K562 (cell line): Measurements from ENCODE around the gene PELI1. TPM values are rescaled to one million over a fixed set of nuclear protein-coding genes. Genes with fewer than 3 reads are reported as not detected.

ENCODE experiments used
- RAD21 ChIP-seq, 2 experiments: fragments of 250-450 bp in 1 of 2; fragments of 450-650 bp in 1 of 2; sonication (Bioruptor Pico) in 1 of 2; formaldehyde crosslinking in 1 of 2; IDR thresholded peaks in 1 of 2; conservative IDR thresholded peaks in 1 of 2; 2 replicates each; pipeline versions ENCODE4 v1.4.0 to v1.8.0; 2020 to 2022; ENCODE audit warnings: mild to moderate bottlenecking in 2 of 2, moderate library complexity in 1 of 2
- ZNF778 ChIP-seq: fragments of 450-650 bp; formaldehyde crosslinking; IDR thresholded peaks from 2 replicates; pipeline ENCODE4 v1.4.0; 2020; ENCODE audit warnings: mild to moderate bottlenecking, moderate library complexity
- polyA plus RNA-seq, 8 experiments: library from polyadenylated mRNA; depleted of rRNA in 4 of 8; stranded (reverse) in 5 of 8; unstranded in 3 of 8; fragments of >200 nt; fragmentation: Nextera tagmentation in 2 of 8; fragmentation: Illumina TruSeq in 1 of 8; extraction: Ambion mirVana in 2 of 8; extraction: Trizol in 1 of 8; gene quantifications; 2 replicates each; pipeline versions ENCODE4 v1.2.1 to v1.2.3, GENCODE V29; 2011 to 2014; ENCODE audit warnings: inconsistent platforms in 1 of 8, missing spikeins in 1 of 8
- total RNA-seq, 7 experiments: library from RNA; depleted of rRNA in 6 of 7; stranded (reverse); fragments of >200 nt in 6 of 7; fragmentation: Illumina TruSeq in 2 of 7; extraction: Trizol in 2 of 7; gene quantifications; 2 replicates each; pipeline versions ENCODE4 v1.2.1 to v1.2.3, GENCODE V29; 2011 to 2021; ENCODE audit warnings: low replicate concordance in 1 of 7
- TF ChIP-seq, protein P1 (sequence below), 2 experiments: fragments of 450-650 bp; formaldehyde crosslinking in 1 of 2; IDR thresholded peaks; 2 replicates each; pipeline versions ENCODE4 v1.4.0 to v1.6.1; 2014 to 2020; ENCODE audit warnings: mild to moderate bottlenecking in 2 of 2, borderline replicate concordance in 1 of 2, low read depth in 1 of 2

The PELI1 gene
- total and polyA plus RNA-seq, 9 of the 15 experiments (the other 6 are each of a cell fraction or from before 2014, with no cell fraction given) = 3.3 to 19.2 (median 12.5) TPM

DNA sequence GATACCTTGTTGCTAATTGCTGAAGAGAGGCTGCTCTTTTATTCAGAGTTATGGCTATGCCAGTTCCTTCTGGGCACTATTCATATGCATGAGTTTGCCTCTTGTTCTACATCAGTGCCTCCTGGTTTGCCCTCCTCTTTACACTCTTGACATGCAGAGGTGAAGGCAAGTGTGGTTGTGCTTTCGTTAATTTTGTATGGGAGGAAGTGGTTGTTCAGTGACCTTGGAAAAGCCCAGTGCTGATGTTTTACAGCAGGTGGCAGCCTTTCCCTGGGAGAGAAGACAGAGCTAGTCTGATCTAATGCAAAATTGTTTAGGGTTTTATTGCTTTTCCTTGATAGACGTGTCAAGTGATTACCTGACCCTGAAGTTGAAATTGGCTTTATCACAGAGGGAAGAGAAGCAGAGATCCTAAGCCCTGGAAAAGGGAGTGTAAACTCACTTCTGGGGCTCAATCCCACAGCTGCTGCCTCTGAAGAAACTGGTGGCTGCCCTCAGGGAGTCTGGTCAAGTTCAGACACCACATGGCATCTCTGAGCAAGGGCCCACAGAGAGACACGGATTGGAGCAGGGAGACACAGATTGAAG is 94.5 kb downstream of the PELI1 start (continued):
- TF ChIP-seq, protein P1, sequence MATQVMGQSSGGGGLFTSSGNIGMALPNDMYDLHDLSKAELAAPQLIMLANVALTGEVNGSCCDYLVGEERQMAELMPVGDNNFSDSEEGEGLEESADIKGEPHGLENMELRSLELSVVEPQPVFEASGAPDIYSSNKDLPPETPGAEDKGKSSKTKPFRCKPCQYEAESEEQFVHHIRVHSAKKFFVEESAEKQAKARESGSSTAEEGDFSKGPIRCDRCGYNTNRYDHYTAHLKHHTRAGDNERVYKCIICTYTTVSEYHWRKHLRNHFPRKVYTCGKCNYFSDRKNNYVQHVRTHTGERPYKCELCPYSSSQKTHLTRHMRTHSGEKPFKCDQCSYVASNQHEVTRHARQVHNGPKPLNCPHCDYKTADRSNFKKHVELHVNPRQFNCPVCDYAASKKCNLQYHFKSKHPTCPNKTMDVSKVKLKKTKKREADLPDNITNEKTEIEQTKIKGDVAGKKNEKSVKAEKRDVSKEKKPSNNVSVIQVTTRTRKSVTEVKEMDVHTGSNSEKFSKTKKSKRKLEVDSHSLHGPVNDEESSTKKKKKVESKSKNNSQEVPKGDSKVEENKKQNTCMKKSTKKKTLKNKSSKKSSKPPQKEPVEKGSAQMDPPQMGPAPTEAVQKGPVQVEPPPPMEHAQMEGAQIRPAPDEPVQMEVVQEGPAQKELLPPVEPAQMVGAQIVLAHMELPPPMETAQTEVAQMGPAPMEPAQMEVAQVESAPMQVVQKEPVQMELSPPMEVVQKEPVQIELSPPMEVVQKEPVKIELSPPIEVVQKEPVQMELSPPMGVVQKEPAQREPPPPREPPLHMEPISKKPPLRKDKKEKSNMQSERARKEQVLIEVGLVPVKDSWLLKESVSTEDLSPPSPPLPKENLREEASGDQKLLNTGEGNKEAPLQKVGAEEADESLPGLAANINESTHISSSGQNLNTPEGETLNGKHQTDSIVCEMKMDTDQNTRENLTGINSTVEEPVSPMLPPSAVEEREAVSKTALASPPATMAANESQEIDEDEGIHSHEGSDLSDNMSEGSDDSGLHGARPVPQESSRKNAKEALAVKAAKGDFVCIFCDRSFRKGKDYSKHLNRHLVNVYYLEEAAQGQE (IDR thresholded peaks at IDR 0.05; ENCODE audit: borderline replicate concordance) = peak; percentile 90
- TF ChIP-seq, protein P1 (CRISPR knock-in tag; IDR thresholded peaks at IDR 0.05; ENCODE audit: low read depth) = no peak
- no peak for TF ChIP-seq ZNF778 (CRISPR knock-in tag)
- peak; percentile 98 for TF ChIP-seq RAD21 (CRISPR knock-in tag; conservative IDR thresholded peaks at IDR 0.05 in 1 of 2, IDR thresholded peaks at IDR 0.05 in 1 of 2)
